GM18951 (cell line): ENCODE data around the gene RPL10.
A peak's percentile ranks its signal among the peaks of the same experiment; 100 is the strongest.

Experiments
- POLR2A ChIP-seq: IDR thresholded peaks from 4 replicates; pipeline ENCODE4 v1.6.1; 2011; ENCODE audit warnings: mild to moderate bottlenecking; ENCODE audit not compliant: insufficient read length, insufficient read depth; ENCODE audit errors: extremely low read depth
- in situ Hi-C: fragments of 300-500 bp; cut with MboI; formaldehyde crosslinking; loops from one replicate; pipeline ENCODE4 v1.12.0; 2022; ENCODE audit warnings: low sequenced_read_pairs, mixed read lengths, inconsistent platforms; ENCODE audit not compliant: unreplicated experiment

RPL10 gene

GRCh38 chrX:154441984-154442707, 44.0 kb downstream of the RPL10 start:
- in situ Hi-C loops: no loop called here
- TF ChIP-seq POLR2A: no peak

- no peak for TF ChIP-seq POLR2A
- in situ Hi-C loops: no loop called here
Observed at GRCh38 chrX:154443479-154443910, 45.3 kb downstream of the RPL10 start.

- in situ Hi-C loops: no loop called here
- TF ChIP-seq POLR2A: peak; percentile 51
Observed at GRCh38 chrX:154443992-154444754, 46.0 kb downstream of the RPL10 start, which contains the start of gene FAM50A. FAM50A (plus strand) TSS chrX:154444141; CDS start chrX:154444236, 95 bp downstream.

- in situ Hi-C loops: no loop called here
Observed at GRCh38 chrX:154444755-154445246, 46.6 kb downstream of the RPL10 start.

GRCh38 chrX:154445776-154446175, 47.6 kb downstream of the RPL10 start:
- no peak for TF ChIP-seq POLR2A
- in situ Hi-C loops: no loop called here

More at GRCh38 chrX:154444755-154445246, 46.6 kb downstream of the RPL10 start:
- TF ChIP-seq POLR2A: no peak

- in situ Hi-C loops: no loop called here
- no peak for TF ChIP-seq POLR2A
Observed at GRCh38 chrX:154446430-154446829, 48.3 kb downstream of the RPL10 start.

GRCh38 chrX:154448484-154448883, 50.3 kb downstream of the RPL10 start:
- in situ Hi-C loops: no loop called here
- TF ChIP-seq POLR2A: no peak

GRCh38 chrX:154449618-154450017, 51.4 kb downstream of the RPL10 start:
- no peak for TF ChIP-seq POLR2A
- in situ Hi-C loops: no loop called here

GRCh38 chrX:154450312-154450711, 52.1 kb downstream of the RPL10 start:
- in situ Hi-C loops: no loop called here
- TF ChIP-seq POLR2A: no peak
